D721Med (cell line): Measurements from ENCODE around the gene TIMM17B.
A peak's percentile ranks its signal among the peaks of the same experiment; 100 is the strongest.

ENCODE experiments used
- DNase-seq: peaks from one replicate; pipeline ENCODE4 v3.0.0; 2011; ENCODE audit warnings: low spot score; ENCODE audit not compliant: insufficient read length
- FAIRE-seq: peaks from 2 replicates; lab custom pipeline; 2011; peaks lifted over from hg19 to GRCh38; lab: Jason Lieb, UNC
- CTCF ChIP-seq: IDR thresholded peaks from 2 replicates; pipeline ENCODE4 v1.5.1; 2012; ENCODE audit warnings: mild to moderate bottlenecking, control low read depth; ENCODE audit not compliant: insufficient read depth; ENCODE audit errors: missing control alignments

The TIMM17B gene

GRCh38 chrX:48918643-48919340, 21.2 kb upstream of the TIMM17B start, which contains the start of gene PIM2:
PIM2 (minus strand) TSS chrX:48919024; CDS start chrX:48918834, 190 bp downstream.
- FAIRE-seq (peak; percentile 69), DNase-seq (peak; percentile 44)
- TF ChIP-seq CTCF = no peak

- no peak for FAIRE-seq
- no peak for DNase-seq
- TF ChIP-seq CTCF = no peak
Measured at GRCh38 chrX:48918301-48918642, 20.7 kb upstream of the TIMM17B start.

- peak; percentile 11 for FAIRE-seq
- peak; percentile 70 for DNase-seq
- peak; percentile 62 for TF ChIP-seq CTCF
Measured at GRCh38 chrX:48917139-48918001, 19.8 kb upstream of the TIMM17B start.

GRCh38 chrX:48914593-48915493, 17.3 kb upstream of the TIMM17B start:
- TF ChIP-seq CTCF = no peak
- DNase-seq (no peak), FAIRE-seq (no peak)

- DNase-seq (no peak), FAIRE-seq (no peak)
- TF ChIP-seq CTCF = no peak
Measured at GRCh38 chrX:48913605-48914366, 16.2 kb upstream of the TIMM17B start.
